CD4-positive, alpha-beta memory T cell (primary cell): ENCODE data around the gene MED15. TPM values are rescaled to one million over a fixed set of nuclear protein-coding genes. Genes with fewer than 3 reads are reported as not detected.
"Not testable (repeated sequence)": the region's sequence is repeated elsewhere in the genome, so short reads cannot be mapped to it uniquely, and the experiment has no call there.

Experiments used
- CTCF ChIA-PET: fragments of 350-600 bp; sonication (Branson Sonifier 250); formaldehyde crosslinking; loops from one replicate; lab custom pipeline; 2021; ENCODE audit warnings: inconsistent platforms; ENCODE audit not compliant: partially characterized antibody; lab: Charles Lee
- POLR2A ChIA-PET: fragments of 350-600 bp; sonication (Branson Sonifier 250); formaldehyde crosslinking; loops from one replicate; lab custom pipeline; 2021; ENCODE audit not compliant: partially characterized antibody; lab: Charles Lee
- DNase-seq, 5 donors: peaks; one replicate each; pipeline versions ENCODE4 v3.0.0 to v3.0.0-alpha.2; 2020 to 2022; ENCODE audit warnings: mixed read lengths in 1 of 5
- H3K27ac ChIP-seq: one replicate; pipeline ENCODE4 v1.7.0; 2013; ENCODE audit warnings: low read depth, low read length
- H3K27me3 ChIP-seq: 2 replicates; pipeline ENCODE4 v1.7.0; 2013; ENCODE audit warnings: mild to moderate bottlenecking, low read length, moderate library complexity; ENCODE audit not compliant: insufficient read depth
- H3K36me3 ChIP-seq: 2 replicates; pipeline ENCODE4 v1.7.0; 2013; ENCODE audit warnings: mild to moderate bottlenecking, low read length, moderate library complexity; ENCODE audit not compliant: insufficient read depth
- H3K4me1 ChIP-seq: 2 replicates; pipeline ENCODE4 v1.7.0; 2013; ENCODE audit warnings: mild to moderate bottlenecking, low read length, moderate library complexity; ENCODE audit not compliant: insufficient read depth
- H3K4me3 ChIP-seq, 2 donors: one replicate each; pipeline ENCODE4 v1.7.0; 2013; ENCODE audit warnings: low read length in 2 of 2, mild to moderate bottlenecking in 1 of 2
- H3K9me3 ChIP-seq, 2 donors: one replicate each; pipeline ENCODE4 v1.7.0; 2013; ENCODE audit warnings: low read length in 2 of 2, control low read depth in 1 of 2; ENCODE audit not compliant: control insufficient read depth in 1 of 2
- H3K27ac Mint-ChIP-seq, 7 donors: one replicate each; pipeline ENCODE4 v1.8.0; 2020 to 2021; ENCODE audit warnings: mixed read lengths in 7 of 7, mild to moderate bottlenecking in 6 of 7, inconsistent platforms in 3 of 7, moderate library complexity in 3 of 7
- H3K27me3 Mint-ChIP-seq, 2 donors: one replicate each; pipeline ENCODE4 v1.8.0; 2020 to 2021; ENCODE audit warnings: mixed read lengths in 2 of 2
- H3K36me3 Mint-ChIP-seq, 2 donors: one replicate each; pipeline ENCODE4 v1.8.0; 2020 to 2021; ENCODE audit warnings: mixed read lengths in 2 of 2, inconsistent platforms in 1 of 2, mild to moderate bottlenecking in 1 of 2
- H3K4me1 Mint-ChIP-seq, 4 donors: one replicate each; pipeline ENCODE4 v1.8.0; 2020 to 2021; ENCODE audit warnings: mixed read lengths in 4 of 4, mild to moderate bottlenecking in 1 of 4
- H3K4me3 Mint-ChIP-seq, 8 donors: one replicate each; pipeline ENCODE4 v1.8.0; 2020 to 2021; ENCODE audit warnings: mixed read lengths in 8 of 8, mild to moderate bottlenecking in 7 of 8, moderate library complexity in 6 of 8, inconsistent platforms in 3 of 8
- H3K9me3 Mint-ChIP-seq, 8 donors: one replicate each; pipeline ENCODE4 v1.8.0; 2020 to 2021; ENCODE audit warnings: mixed read lengths in 8 of 8, mild to moderate bottlenecking in 5 of 8, inconsistent platforms in 3 of 8, moderate library complexity in 1 of 8
- intact Hi-C: fragments of 100-400 bp; cut with micrococcal nuclease; formaldehyde crosslinking; loops from one replicate; pipeline ENCODE4 v1.15.1; 2023
- polyA plus RNA-seq, 2 donors: library from polyadenylated mRNA; unstranded; fragments of 300-500 nt; fragmentation: Illumina TruSeq; gene quantifications; one replicate each; pipeline ENCODE4 v1.2.3, GENCODE V29; 2021
- total RNA-seq, 2 experiments: library from RNA; stranded (reverse); gene quantifications; one replicate each; pipeline ENCODE4 v1.2.3, GENCODE V29; 2021

MED15 gene
- total and polyA plus RNA-seq, 4 experiments from 2014 or later = 15.6 to 237 (median 156) TPM

DNA sequence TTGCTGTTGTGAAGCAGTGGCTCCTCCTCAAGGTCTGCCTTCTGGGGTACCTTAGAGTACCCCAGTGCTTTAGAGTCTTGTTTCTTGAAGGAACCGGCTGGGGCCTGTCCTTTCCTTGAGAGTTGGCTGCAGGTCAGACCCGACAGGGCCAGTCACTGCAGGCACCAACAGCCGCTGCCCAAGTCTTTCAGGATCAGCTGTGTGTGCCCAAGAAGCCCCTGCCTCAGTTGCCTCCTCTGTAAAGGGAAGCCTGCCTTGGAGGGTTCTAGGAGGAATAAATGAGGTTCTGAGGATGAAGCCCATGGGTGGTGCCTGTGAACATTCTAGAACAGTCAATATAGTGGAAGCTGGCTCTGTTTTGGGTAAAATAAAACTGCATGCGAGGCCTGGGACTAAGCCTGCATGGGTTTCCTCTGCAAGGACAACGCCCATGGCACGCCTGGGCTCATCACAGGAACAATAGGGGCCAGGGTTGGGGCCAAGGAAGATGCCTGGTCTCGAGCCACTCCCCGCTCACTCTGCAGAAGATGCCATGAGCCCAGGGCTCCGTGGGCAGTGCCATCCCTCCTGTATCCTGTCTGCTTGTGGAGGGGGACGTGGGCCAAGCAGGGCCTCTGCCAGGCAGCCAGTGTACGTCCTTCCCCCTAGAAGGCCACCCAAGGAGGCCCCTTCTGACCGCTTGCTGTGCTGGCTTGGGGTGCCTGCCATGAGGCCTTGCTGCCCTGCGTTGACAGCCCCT, 81.6 kb downstream of the MED15 start:
- peaks cover 2 to 8% (median 6%) of the 10 kb centered on the region in 4 donors for H3K4me1 Mint-ChIP-seq
- no peak overlapping the region for H3K4me3 Mint-ChIP-seq
- H3K36me3 ChIP-seq = peaks cover 33% of the 10 kb centered on the region
- no peak overlapping the region for H3K4me3 ChIP-seq
- no peaks in the 10 kb centered on the region for H3K27me3 Mint-ChIP-seq
- H3K27ac ChIP-seq = no peak overlapping the region
- no peaks in the 10 kb centered on the region for H3K4me1 ChIP-seq
- no peaks in the 10 kb centered on the region for H3K27me3 ChIP-seq
- no peaks in the 10 kb centered on the region for H3K9me3 Mint-ChIP-seq
- H3K27ac Mint-ChIP-seq = peak overlapping the region in 5 of 7 donors; percentile 10 to 58 (median 35)
- DNase-seq = no peak
- H3K9me3 ChIP-seq = no peaks in the 10 kb centered on the region
- ChIA-PET CTCF (no interaction called here), POLR2A (interaction anchor here (0.6 to 1.6 kb wide), 4 partner anchors 8 to 37 kb away, joined by 3 to 4 read pairs (median 3); no protein-coding TSS in a partner anchor)
- H3K36me3 Mint-ChIP-seq = peaks cover 10 to 30% of the 10 kb centered on the region in 2 donors
- intact Hi-C loops = loop anchor here (2.0 kb wide), 1 partner anchor 24 kb away; no protein-coding TSS in a partner anchor

DNA sequence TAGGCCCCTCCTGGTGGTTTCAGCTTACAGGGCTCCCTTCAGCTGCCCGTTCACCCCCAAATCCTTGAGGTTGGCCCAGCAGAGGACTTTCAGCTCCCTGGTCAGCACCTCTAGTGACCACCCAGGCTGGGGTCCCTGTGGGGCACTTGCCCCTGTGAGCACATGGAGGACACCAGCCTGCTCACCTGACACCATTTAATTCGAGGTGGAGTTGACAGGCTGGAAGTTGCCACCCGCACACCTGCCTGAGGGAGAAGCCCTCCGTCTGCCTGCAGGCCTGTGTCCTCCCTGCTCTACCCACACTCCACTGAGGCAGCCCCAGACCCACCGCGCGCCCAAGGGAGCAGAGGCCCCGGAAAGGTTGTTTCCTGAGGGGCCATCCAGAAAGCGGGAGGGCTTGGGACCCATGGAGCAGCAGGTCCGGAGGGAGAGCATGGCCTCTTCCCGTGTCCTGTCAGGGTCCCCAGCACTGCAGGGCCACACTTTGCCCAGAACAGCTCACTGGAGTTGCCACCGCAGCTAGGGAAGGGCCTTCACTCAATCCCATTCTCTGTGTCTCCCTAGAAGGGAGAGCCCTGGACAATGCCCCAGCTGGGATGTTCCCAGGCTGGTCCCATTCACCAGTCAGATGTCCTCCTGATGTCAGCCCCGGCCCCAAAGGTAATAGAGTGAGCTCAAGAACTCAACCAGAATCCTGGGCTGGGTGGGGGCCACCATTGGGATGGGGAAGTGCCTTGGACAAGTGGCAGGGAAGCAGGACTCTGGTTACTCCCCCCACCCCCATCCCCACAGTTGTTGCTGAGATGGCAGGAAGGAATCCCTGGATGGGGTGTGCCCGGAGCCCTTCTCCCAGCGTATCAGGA, 82.4 kb downstream of the MED15 start:
- Mint-ChIP-seq H3K36me3 (peaks cover 7 to 22% of the 10 kb centered on the region in 2 donors), H3K4me3 (no peak overlapping the region), H3K9me3 (no peaks in the 10 kb centered on the region), H3K27ac (peak overlapping the region in 2 of 7 donors; percentile 22 to 47), H3K4me1 (peaks cover 2 to 8% (median 6%) of the 10 kb centered on the region in 4 donors), H3K27me3 (no peaks in the 10 kb centered on the region)
- Histone ChIP-seq H3K36me3 (peaks cover 25% of the 10 kb centered on the region), H3K27me3 (no peaks in the 10 kb centered on the region), H3K27ac (no peak overlapping the region), H3K4me3 (no peak overlapping the region), H3K4me1 (no peaks in the 10 kb centered on the region), H3K9me3 (no peaks in the 10 kb centered on the region)
- ChIA-PET CTCF (interaction anchor here (0.7 kb wide), 1 partner anchor 171 kb away, joined by 3 read pairs; no protein-coding TSS in a partner anchor), POLR2A (interaction anchor here (0.6 to 1.6 kb wide), 3 partner anchors 9 to 38 kb away, joined by 3 to 4 read pairs (median 4); no protein-coding TSS in a partner anchor)
- intact Hi-C loops = loop anchor here (2.0 kb wide), 1 partner anchor 25 kb away; no protein-coding TSS in a partner anchor
- DNase-seq = no peak

DNA sequence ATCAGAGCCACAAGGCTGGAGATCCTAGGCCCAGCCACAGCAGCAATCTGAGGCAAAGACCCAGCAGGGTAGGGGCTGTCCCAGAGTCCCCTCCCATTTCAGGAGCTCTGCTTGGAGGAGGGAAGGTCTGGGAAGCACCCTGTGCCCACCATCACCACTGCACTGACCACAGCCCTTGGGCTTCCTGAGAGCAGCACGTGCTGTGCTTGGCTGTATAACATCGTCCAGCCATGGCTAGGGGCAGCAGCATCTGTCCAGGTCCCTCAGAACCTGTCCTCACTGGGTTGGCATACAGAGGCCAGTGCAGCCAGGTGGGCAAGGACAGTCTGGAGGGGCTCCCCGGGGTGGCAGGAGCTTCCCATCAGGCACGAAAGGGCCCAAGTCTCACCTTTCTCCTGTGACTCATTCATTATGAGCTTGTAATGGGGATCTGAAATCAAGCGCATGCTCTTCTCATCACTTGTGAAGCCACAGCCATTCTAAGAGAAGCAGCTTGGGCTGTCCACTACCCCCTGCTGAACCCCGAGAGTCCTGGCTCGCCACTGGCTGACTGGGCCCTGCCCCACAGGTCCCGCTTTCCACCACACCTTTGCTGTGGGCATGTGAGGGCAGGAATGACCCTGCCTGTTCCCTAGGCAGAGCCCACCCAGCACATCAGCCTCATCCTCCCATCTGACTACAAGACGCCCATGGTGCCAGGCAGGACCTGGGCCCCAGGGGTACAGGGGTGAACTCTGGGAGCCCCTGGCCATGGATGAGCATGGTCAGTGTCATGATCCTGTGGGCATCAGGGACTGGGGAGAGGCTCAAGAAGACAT, 83.3 kb downstream of the MED15 start:
- Histone ChIP-seq H3K27ac (no peak overlapping the region), H3K27me3 (no peaks in the 10 kb centered on the region), H3K36me3 (peaks cover 17% of the 10 kb centered on the region), H3K4me3 (no peak overlapping the region), H3K9me3 (no peaks in the 10 kb centered on the region), H3K4me1 (no peaks in the 10 kb centered on the region)
- intact Hi-C loops = no loop called here
- ChIA-PET CTCF (interaction anchor here (1.2 kb wide), 1 partner anchor 12 kb away, joined by 3 read pairs; no protein-coding TSS in a partner anchor), POLR2A (interaction anchor here (1.5 kb wide), 1 partner anchor 19 kb away, joined by 4 read pairs; no protein-coding TSS in a partner anchor)
- DNase-seq = no peak
- Mint-ChIP-seq H3K9me3 (no peaks in the 10 kb centered on the region), H3K36me3 (peaks cover 7 to 16% of the 10 kb centered on the region in 2 donors), H3K4me1 (peaks cover 2 to 8% (median 5%) of the 10 kb centered on the region in 4 donors), H3K27ac (peak overlapping the region in 4 of 7 donors; percentile 13 to 90 (median 79)), H3K27me3 (no peaks in the 10 kb centered on the region), H3K4me3 (no peak overlapping the region)

DNA sequence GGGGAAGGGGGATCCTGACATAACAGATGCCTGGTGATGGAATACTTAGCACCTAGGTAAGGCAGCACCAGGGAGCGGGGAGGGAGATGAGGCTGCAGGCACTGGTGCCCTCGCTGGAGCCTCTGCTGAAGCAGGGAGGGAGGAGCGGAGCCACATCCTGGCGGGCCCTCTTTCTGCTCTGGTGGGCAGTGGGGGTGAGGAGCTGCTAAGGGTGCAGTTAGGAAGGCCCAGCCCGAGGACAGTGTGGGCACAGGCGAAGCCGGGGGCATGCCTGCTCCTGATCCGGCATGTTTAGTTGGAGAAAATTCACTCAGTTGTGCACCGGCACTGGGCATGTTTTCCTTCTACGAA, 83.9 kb downstream of the MED15 start:
- peak overlapping the region in 3 of 7 donors; percentile 13 to 90 (median 71) for H3K27ac Mint-ChIP-seq
- peaks cover 4 to 8% (median 5%) of the 10 kb centered on the region in 4 donors for H3K4me1 Mint-ChIP-seq

DNA sequence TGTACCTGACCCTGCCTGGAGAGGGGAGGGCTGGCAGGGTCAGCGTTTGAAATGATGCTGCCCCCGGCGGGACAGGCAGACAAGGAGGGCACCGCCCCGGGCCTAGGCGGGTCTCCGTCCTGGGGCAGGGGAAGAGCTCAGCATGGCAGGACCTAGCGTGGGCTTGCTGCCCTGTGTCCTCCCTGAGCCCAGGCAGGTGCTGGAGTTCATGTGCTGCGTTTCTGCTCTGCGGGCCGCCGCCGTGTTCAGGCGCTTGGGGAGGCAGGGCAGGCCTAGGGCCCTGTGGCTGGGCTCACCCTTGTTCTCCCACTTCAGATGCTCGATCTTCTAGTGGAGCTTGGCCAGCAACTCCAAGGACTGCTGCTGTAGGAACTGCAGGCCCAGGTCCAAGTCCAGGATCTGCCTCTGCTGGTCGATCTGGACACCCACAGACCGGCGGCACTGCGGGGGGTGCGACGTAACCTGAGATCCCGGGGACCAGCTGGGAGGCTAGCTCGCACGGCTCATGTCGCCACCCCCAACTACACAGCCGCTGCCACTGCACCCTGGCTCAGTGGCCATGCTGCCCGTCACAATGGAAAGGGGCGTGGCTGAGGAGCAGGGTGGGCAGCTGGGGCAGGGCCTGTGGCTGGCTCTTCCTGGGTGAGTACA, 84.4 kb downstream of the MED15 start:
- no peak for DNase-seq
- no peak overlapping the region for H3K4me3 Mint-ChIP-seq
- H3K27ac Mint-ChIP-seq = peak overlapping the region in 1 of 7 donors; percentile 13
- ChIA-PET POLR2A (interaction anchor here (0.7 to 1.5 kb wide), 2 partner anchors 23 to 25 kb away, joined by 3 read pairs; no protein-coding TSS in a partner anchor), CTCF (interaction anchor here (1.2 kb wide), 1 partner anchor 11 kb away, joined by 3 read pairs; no protein-coding TSS in a partner anchor)
- intact Hi-C loops = no loop called here
- no peaks in the 10 kb centered on the region for H3K9me3 Mint-ChIP-seq
- Histone ChIP-seq H3K27me3 (no peaks in the 10 kb centered on the region), H3K9me3 (no peaks in the 10 kb centered on the region), H3K36me3 (peaks cover 6% of the 10 kb centered on the region), H3K4me1 (no peaks in the 10 kb centered on the region), H3K4me3 (no peak overlapping the region), H3K27ac (no peak overlapping the region)
- H3K36me3 Mint-ChIP-seq = peaks cover 3 to 7% of the 10 kb centered on the region in 2 donors
- peaks cover 4 to 8% (median 5%) of the 10 kb centered on the region in 4 donors for H3K4me1 Mint-ChIP-seq
- H3K27me3 Mint-ChIP-seq = no peaks in the 10 kb centered on the region

More for the DNA sequence above, 83.9 kb downstream of the MED15 start:
- H3K36me3 ChIP-seq = peaks cover 11% of the 10 kb centered on the region
- no peaks in the 10 kb centered on the region for H3K27me3 ChIP-seq
- DNase-seq = no peak
- no peak overlapping the region for H3K4me3 ChIP-seq
- no peaks in the 10 kb centered on the region for H3K9me3 ChIP-seq
- no peaks in the 10 kb centered on the region for H3K4me1 ChIP-seq
- POLR2A ChIA-PET = interaction anchor here (1.5 kb wide), 2 partner anchors 20 to 22 kb away, joined by 3 to 4 read pairs; no protein-coding TSS in a partner anchor
- H3K36me3 Mint-ChIP-seq = peaks cover 7 to 12% of the 10 kb centered on the region in 2 donors
- no peaks in the 10 kb centered on the region for H3K9me3 Mint-ChIP-seq
- H3K27me3 Mint-ChIP-seq = no peaks in the 10 kb centered on the region
- CTCF ChIA-PET = interaction anchor here (1.2 kb wide), 1 partner anchor 11 kb away, joined by 3 read pairs; no protein-coding TSS in a partner anchor
- intact Hi-C loops = no loop called here
- H3K27ac ChIP-seq = no peak overlapping the region
- no peak overlapping the region for H3K4me3 Mint-ChIP-seq

DNA sequence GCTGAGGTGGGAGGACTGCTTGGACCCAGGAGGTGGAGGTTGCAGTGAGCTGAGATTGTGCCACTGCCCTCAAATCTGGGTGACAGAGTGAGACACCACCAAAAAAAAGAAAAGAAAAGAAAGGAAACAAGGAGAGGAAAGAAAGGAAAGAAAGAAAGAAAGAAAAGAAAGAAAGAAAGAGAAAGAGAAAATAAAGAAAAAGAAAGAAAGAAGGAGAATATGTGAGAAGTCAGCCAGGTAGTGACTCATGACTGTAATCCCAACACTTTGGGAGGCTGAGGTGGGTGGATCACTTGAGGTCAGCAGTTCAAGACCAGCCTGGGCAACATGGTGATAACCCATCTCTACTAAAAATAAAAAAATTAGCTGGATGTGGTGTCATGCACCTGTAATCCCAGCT, 86.6 kb downstream of the MED15 start:
- intact Hi-C loops, DNase-seq, H3K4me1 Mint-ChIP-seq, H3K36me3 ChIP-seq, H3K36me3 Mint-ChIP-seq, H3K27ac ChIP-seq, H3K4me1 ChIP-seq, H3K9me3 ChIP-seq, H3K9me3 Mint-ChIP-seq, H3K27me3 Mint-ChIP-seq, POLR2A ChIA-PET, H3K4me3 ChIP-seq, H3K4me3 Mint-ChIP-seq, H3K27me3 ChIP-seq: not testable (repeated sequence)
- H3K27ac Mint-ChIP-seq = peak overlapping the region in 2 of 7 donors; percentile 38 to 72
- CTCF ChIA-PET = interaction anchor here (1.3 to 1.8 kb wide), 3 partner anchors 12 to 23 kb away, joined by 3 read pairs; no protein-coding TSS in a partner anchor
